Suppressor macrophage treated with lipopolysaccharide for 4 hours (primary cell): Measurements from ENCODE around the gene LCLAT1.
"Not testable (repeated sequence)": the region's sequence is repeated elsewhere in the genome, so short reads cannot be mapped to it uniquely, and the experiment has no call there.

Experiments
- DNase-seq: peaks from one replicate; pipeline ENCODE4 v3.0.0-alpha.2; 2020

LCLAT1 gene

GRCh38 chr2:30612371-30612770 lies 165.3 kb downstream of the LCLAT1 start:
- no peak for DNase-seq

GRCh38 chr2:30613001-30613400 lies 166.0 kb downstream of the LCLAT1 start:
- no peak for DNase-seq

- DNase-seq = not testable (repeated sequence)
Measured at GRCh38 chr2:30614227-30614626, 167.2 kb downstream of the LCLAT1 start.

- DNase-seq = no peak
Measured at GRCh38 chr2:30615926-30616325, 168.9 kb downstream of the LCLAT1 start.

GRCh38 chr2:30620102-30620501 lies 173.1 kb downstream of the LCLAT1 start:
- no peak for DNase-seq

GRCh38 chr2:30621836-30622235 lies 174.8 kb downstream of the LCLAT1 start:
- DNase-seq = no peak

GRCh38 chr2:30622452-30622851 lies 175.4 kb downstream of the LCLAT1 start:
- DNase-seq = no peak

- DNase-seq = no peak
Measured at GRCh38 chr2:30625276-30625675, 178.2 kb downstream of the LCLAT1 start.

GRCh38 chr2:30625701-30626100 lies 178.7 kb downstream of the LCLAT1 start:
- DNase-seq = no peak

- DNase-seq = peak; percentile 46
Measured at GRCh38 chr2:30626397-30626796, 179.4 kb downstream of the LCLAT1 start.

GRCh38 chr2:30627151-30627550 lies 180.1 kb downstream of the LCLAT1 start:
- no peak for DNase-seq

GRCh38 chr2:30628341-30628740 lies 181.3 kb downstream of the LCLAT1 start:
- DNase-seq = no peak

GRCh38 chr2:30629866-30630265 lies 182.8 kb downstream of the LCLAT1 start:
- DNase-seq = no peak

- DNase-seq = no peak
Measured at GRCh38 chr2:30631051-30631671, 184.1 kb downstream of the LCLAT1 start.

- no peak for DNase-seq
Measured at GRCh38 chr2:30633039-30633438, 186.0 kb downstream of the LCLAT1 start.

GRCh38 chr2:30636311-30636710 lies 189.3 kb downstream of the LCLAT1 start:
- no peak for DNase-seq

- DNase-seq = no peak
Measured at GRCh38 chr2:30639836-30640235, 192.8 kb downstream of the LCLAT1 start.

- DNase-seq = no peak
Measured at GRCh38 chr2:30641765-30642345, 194.8 kb downstream of the LCLAT1 start.

GRCh38 chr2:30643013-30643412 lies 196.0 kb downstream of the LCLAT1 start:
- not testable (repeated sequence) for DNase-seq

- no peak for DNase-seq
Measured at GRCh38 chr2:30643674-30644073, 196.6 kb downstream of the LCLAT1 start.

GRCh38 chr2:30645081-30645744 lies 198.2 kb downstream of the LCLAT1 start:
- DNase-seq = no peak

GRCh38 chr2:30645745-30646119 lies 198.7 kb downstream of the LCLAT1 start:
- no peak for DNase-seq

GRCh38 chr2:30647752-30648457 lies 200.9 kb downstream of the LCLAT1 start:
- DNase-seq = no peak

- no peak for DNase-seq
Measured at GRCh38 chr2:30649278-30649677, 202.2 kb downstream of the LCLAT1 start.
